DOHH2 (cell line): ENCODE data around the gene MYO7B.
A peak's percentile ranks its signal among the peaks of the same experiment; 100 is the strongest.

Experiments used
- H3F3A ChIP-seq: fragments of 200-600 bp; sonication (generic), shearing (Covaris generic); 2 replicates; pipeline ENCODE4 v1.6.0; 2016; ENCODE audit warnings: antibody characterized with exemption, mild to moderate bottlenecking; ENCODE audit not compliant: control insufficient read depth, insufficient read depth
- H3K27ac ChIP-seq: fragments of 200-600 bp; sonication (generic); 2 replicates; pipeline ENCODE4 v1.5.1; 2014; ENCODE audit warnings: low read depth, mild to moderate bottlenecking, low read length, moderate library complexity
- H3K27me3 ChIP-seq: fragments of 200-600 bp; sonication (generic); 2 replicates; pipeline ENCODE4 v1.6.1; 2014; ENCODE audit warnings: mild to moderate bottlenecking, low read length, mixed read lengths; ENCODE audit not compliant: control insufficient read depth
- H3K36me3 ChIP-seq: fragments of 200-600 bp; sonication (generic); 2 replicates; pipeline ENCODE4 v1.6.1; 2014; ENCODE audit warnings: mild to moderate bottlenecking, low read length, moderate library complexity, mixed read lengths; ENCODE audit not compliant: control insufficient read depth
- H3K4me1 ChIP-seq: fragments of 200-600 bp; sonication (generic); 2 replicates; pipeline ENCODE4 v1.6.1; 2014; ENCODE audit warnings: mild to moderate bottlenecking, low read length, mixed read lengths; ENCODE audit not compliant: control insufficient read depth
- H3K4me2 ChIP-seq: fragments of 200-600 bp; sonication (generic); 2 replicates; pipeline ENCODE4 v1.6.0; 2014; ENCODE audit warnings: mild to moderate bottlenecking, low read length, moderate library complexity
- H3K4me3 ChIP-seq: fragments of 200-600 bp; sonication (generic); 2 replicates; pipeline ENCODE4 v1.5.1; 2014; ENCODE audit warnings: mild to moderate bottlenecking, low read length, mixed read lengths
- H3K79me2 ChIP-seq: fragments of 200-600 bp; sonication (generic); 2 replicates; pipeline ENCODE4 v1.6.1; 2014; ENCODE audit warnings: mild to moderate bottlenecking, low read length, mixed read lengths; ENCODE audit not compliant: control insufficient read depth
- H3K9me2 ChIP-seq: fragments of 200-600 bp; sonication (generic); replicated peaks from 2 replicates; pipeline ENCODE4 v1.6.1; 2014; ENCODE audit warnings: mild to moderate bottlenecking, low read length, mixed read lengths; ENCODE audit not compliant: control insufficient read depth
- H3K9me3 ChIP-seq: fragments of 200-600 bp; sonication (generic); 2 replicates; pipeline ENCODE4 v1.6.1; 2014; ENCODE audit warnings: antibody characterized with exemption, low read length, mixed read lengths; ENCODE audit not compliant: control insufficient read depth, insufficient read depth
- H4K20me1 ChIP-seq: fragments of 200-600 bp; sonication (generic); 2 replicates; pipeline ENCODE4 v1.6.0; 2014; ENCODE audit warnings: low read depth, mild to moderate bottlenecking, antibody characterized with exemption, low read length, moderate library complexity; ENCODE audit not compliant: control insufficient read depth, insufficient read depth
- EZH2phosphoT487 ChIP-seq: fragments of 200-600 bp; sonication (generic); IDR thresholded peaks from 2 replicates; pipeline ENCODE4 v1.6.1; 2017; ENCODE audit warnings: borderline replicate concordance, mild to moderate bottlenecking, antibody characterized with exemption, low read length, moderate library complexity, mixed read lengths
- TF ChIP-seq, protein P1 (sequence below): fragments of 200-600 bp; sonication (generic); IDR thresholded peaks from one replicate; pipeline ENCODE4 v1.5.1; 2014; ENCODE audit warnings: antibody characterized with exemption, mild to moderate bottlenecking, low read depth, low read length; ENCODE audit not compliant: poor library complexity, severe bottlenecking

MYO7B gene

DNA sequence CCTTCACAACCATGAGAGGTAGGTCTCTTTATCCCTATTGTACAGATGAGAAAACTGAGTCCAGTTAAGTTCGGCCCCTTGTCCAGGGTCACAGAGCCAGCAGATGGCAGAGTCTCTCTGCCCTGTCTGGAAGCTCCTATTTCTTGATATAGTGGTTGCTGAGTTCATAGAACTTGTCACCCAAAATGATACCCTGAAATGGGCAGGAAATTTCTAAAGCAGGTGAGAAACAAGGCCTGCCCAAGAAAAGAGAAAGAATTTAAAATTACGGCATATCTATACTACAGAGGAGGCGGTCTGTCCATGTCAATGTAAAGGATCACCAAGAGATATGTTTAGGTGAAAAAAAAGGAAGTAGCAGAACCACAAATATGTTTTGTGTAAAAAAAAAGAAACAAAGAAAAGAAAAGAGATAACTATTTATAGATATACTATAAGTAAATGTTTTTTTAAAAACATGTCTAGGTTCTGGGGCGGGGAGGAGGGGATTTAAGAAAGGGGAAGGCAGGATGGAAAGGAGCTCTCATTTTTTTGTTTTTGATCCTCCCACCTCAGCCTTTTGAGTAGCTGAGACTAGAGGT, 39.8 kb downstream of the MYO7B start:
- Histone ChIP-seq H3K36me3 (no peaks in the 10 kb centered on the region), H3K79me2 (no peaks in the 10 kb centered on the region), H3K9me3 (no peaks in the 10 kb centered on the region), H3K27me3 (peaks cover 35% of the 10 kb centered on the region), H3K4me3 (peak overlapping the region; percentile 55), H3F3A (peaks cover 8% of the 10 kb centered on the region), H3K4me2 (peak overlapping the region; percentile 79), H4K20me1 (no peaks in the 10 kb centered on the region), H3K4me1 (peaks cover 48% of the 10 kb centered on the region), H3K9me2 (no peaks in the 10 kb centered on the region), H3K27ac (peak overlapping the region; percentile 50)
- TF ChIP-seq EZH2phosphoT487, result no peak
- TF ChIP-seq, protein P1, sequence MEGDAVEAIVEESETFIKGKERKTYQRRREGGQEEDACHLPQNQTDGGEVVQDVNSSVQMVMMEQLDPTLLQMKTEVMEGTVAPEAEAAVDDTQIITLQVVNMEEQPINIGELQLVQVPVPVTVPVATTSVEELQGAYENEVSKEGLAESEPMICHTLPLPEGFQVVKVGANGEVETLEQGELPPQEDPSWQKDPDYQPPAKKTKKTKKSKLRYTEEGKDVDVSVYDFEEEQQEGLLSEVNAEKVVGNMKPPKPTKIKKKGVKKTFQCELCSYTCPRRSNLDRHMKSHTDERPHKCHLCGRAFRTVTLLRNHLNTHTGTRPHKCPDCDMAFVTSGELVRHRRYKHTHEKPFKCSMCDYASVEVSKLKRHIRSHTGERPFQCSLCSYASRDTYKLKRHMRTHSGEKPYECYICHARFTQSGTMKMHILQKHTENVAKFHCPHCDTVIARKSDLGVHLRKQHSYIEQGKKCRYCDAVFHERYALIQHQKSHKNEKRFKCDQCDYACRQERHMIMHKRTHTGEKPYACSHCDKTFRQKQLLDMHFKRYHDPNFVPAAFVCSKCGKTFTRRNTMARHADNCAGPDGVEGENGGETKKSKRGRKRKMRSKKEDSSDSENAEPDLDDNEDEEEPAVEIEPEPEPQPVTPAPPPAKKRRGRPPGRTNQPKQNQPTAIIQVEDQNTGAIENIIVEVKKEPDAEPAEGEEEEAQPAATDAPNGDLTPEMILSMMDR, result peak; percentile 43

DNA sequence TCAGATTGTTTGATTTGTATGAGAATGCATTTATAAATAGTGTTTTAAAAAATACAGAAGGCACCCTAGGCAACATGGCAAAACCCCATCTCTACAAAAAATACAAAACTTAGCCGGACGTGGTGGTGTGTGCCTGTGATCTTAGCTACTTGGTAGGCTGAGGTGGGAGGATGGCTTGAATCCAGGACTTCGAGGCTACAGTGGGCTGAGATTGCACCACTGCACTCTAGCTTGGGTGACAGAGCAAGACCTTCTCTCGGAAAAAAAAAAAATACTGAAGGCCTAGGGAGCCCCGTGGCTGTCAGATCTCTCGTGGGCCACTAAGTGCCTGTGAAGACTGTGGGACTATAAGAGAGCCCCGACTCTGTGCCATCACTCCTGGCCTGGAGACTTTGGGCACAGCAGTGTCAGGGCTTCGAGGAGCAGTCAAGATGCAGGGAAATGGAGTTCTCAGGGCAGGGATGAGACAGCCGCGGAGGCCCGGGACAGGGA, 40.5 kb downstream of the MYO7B start:
- Histone ChIP-seq H3K4me1 (peaks cover 48% of the 10 kb centered on the region), H3F3A (peaks cover 8% of the 10 kb centered on the region), H3K27me3 (peaks cover 28% of the 10 kb centered on the region), H3K36me3 (no peaks in the 10 kb centered on the region), H3K4me2 (peak overlapping the region; percentile 79), H3K27ac (peak overlapping the region; percentile 50), H3K79me2 (no peaks in the 10 kb centered on the region), H4K20me1 (no peaks in the 10 kb centered on the region), H3K9me3 (no peaks in the 10 kb centered on the region), H3K4me3 (peak overlapping the region; percentile 55), H3K9me2 (no peaks in the 10 kb centered on the region)
- TF ChIP-seq, protein P1, result no peak
- TF ChIP-seq EZH2phosphoT487, result no peak

DNA sequence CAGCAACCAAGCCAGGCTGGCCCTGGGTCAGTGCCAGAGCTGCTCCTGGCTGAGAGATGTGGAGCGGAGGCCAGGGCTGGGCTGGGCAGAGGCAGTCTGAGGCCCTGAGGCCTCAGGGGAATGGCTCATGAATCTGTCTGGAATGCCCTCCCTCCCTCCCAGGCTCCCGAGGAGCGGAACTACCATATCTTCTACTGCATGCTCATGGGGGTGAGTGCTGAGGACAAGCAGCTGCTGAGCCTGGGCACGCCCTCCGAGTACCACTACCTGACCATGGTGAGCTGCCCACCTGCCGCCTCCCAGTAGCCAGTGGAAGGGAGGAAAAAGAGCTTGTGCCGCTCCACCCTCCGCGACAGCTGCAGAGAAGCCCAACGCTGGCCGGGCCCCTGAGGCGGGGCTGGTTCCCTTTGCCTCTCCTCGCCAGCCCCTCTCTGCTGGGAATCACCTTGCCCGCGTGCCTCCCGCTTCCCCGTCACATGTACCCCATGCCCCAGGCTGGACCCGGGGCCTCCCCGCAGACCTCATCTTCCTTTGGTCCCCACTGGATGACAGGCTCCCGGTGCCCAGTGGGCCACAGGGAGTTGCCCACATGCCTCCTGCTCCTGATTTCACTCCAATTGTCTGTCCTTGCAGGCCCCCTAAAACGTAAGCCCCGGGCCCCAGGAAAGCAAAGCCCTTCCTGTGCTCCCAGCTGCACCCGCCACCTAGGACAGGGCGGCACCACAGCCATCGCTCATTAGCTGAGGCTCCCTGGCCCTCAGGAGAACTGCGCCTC, 41.1 kb downstream of the MYO7B start:
- Histone ChIP-seq H3K4me1 (peaks cover 48% of the 10 kb centered on the region), H3K27me3 (peaks cover 24% of the 10 kb centered on the region), H3K36me3 (no peaks in the 10 kb centered on the region), H3K4me2 (peak overlapping the region; percentile 79), H3K4me3 (peak overlapping the region; percentile 55), H4K20me1 (no peaks in the 10 kb centered on the region), H3K27ac (no peak overlapping the region), H3K79me2 (no peaks in the 10 kb centered on the region), H3F3A (peaks cover 8% of the 10 kb centered on the region), H3K9me2 (no peaks in the 10 kb centered on the region), H3K9me3 (no peaks in the 10 kb centered on the region)
- TF ChIP-seq, protein P1, result no peak
- TF ChIP-seq EZH2phosphoT487, result no peak
